HG02571 (cell line): ENCODE results near the gene CCDC187.

Experiments
- ATAC-seq: cut with Tn5 transposase; IDR thresholded peaks from one replicate; pipeline ENCODE4 v1.9.1; 2021; ENCODE audit warnings: mild to moderate bottlenecking, moderate library complexity; ENCODE audit not compliant: unreplicated experiment

CCDC187 gene

GRCh38 chr9:136211441-136212344 lies 92.2 kb downstream of the CCDC187 start:
- ATAC-seq = no peak

DNA sequence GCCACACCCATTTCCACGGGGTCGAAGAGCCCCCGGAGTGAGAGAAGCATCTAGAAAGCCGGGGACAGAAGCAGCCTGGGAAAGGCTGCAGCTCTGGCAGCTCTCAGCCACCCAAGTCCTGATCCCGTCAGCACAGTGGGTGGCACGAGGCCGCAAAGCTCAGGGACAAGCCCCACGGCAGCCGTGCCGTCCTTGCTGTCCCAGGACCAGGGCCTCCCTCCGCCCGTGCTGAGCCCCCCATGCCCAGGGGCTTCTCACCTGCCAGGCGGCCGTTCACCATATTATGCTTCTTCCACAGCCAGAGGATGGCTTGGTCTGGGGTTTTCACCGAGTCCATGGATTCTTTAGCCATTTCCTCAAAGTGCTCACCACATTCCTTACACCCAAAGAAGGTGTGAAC lies 92.9 kb downstream of the CCDC187 start:
- no peak for ATAC-seq

DNA sequence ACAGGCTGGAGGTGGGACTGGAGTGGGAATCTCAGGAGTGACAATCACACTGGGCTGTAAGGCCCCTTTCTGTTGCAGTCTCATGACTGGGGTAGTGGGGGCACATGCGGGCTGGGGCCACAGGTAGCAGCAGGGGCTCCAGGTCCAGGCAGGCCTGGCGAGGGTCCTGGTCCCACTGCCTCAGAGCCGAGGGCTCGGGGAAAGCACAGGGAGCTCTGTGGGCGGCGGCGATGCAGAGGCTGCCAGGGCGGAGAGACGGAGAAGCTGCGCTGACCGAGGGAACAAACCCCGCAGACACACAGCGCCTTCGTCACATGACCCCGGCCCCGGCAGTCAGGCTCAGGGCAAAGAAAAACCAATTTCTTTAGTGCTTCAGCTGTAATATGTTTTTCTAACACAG lies 93.6 kb downstream of the CCDC187 start:
- no peak for ATAC-seq

- ATAC-seq = no peak
These were observed 94.1 kb downstream of the CCDC187 start for GRCh38 chr9:136209786-136210185.

DNA sequence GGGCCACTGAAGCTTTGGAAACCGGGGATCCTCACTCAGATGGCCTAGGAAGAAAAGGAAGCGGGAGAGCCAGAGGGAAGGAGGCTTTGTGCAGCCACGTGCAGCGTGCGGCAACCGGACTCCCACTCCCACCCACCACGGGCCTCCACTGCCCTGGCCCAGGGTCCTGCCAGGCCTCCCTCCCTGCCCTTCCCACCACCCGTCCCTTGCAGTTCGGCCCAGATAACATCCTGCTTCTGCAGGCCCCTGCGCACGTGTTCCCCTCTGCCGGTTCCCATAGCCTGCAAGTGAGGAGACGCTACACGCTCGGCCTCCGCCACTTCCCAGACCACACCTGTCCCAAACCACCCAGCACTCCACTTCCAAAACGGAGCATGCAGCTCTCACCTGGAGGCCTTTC lies 94.7 kb downstream of the CCDC187 start:
- ATAC-seq = no peak

- no peak for ATAC-seq
These were observed 95.2 kb downstream of the CCDC187 start for GRCh38 chr9:136208675-136209074.

DNA sequence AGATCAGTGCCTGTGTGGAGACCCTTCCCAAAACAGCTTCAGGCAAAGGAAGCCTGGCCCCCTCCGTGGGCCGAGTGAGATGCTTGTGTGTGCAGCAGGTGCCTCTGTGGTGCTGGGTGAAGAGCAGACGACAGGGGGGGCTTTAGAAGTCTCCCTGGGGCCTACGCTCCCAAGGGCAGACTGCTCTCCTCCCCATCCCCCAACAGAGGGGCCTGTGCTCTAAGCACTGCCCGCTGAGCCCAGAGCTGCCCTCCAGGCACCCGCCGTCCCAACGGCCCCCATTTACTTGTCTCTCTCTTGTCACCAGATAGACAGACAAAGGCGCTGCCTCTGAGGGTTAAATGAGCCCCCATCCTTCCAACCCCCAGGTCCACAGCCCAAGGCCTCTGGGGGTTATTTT lies 96.3 kb downstream of the CCDC187 start:
- ATAC-seq = no peak

DNA sequence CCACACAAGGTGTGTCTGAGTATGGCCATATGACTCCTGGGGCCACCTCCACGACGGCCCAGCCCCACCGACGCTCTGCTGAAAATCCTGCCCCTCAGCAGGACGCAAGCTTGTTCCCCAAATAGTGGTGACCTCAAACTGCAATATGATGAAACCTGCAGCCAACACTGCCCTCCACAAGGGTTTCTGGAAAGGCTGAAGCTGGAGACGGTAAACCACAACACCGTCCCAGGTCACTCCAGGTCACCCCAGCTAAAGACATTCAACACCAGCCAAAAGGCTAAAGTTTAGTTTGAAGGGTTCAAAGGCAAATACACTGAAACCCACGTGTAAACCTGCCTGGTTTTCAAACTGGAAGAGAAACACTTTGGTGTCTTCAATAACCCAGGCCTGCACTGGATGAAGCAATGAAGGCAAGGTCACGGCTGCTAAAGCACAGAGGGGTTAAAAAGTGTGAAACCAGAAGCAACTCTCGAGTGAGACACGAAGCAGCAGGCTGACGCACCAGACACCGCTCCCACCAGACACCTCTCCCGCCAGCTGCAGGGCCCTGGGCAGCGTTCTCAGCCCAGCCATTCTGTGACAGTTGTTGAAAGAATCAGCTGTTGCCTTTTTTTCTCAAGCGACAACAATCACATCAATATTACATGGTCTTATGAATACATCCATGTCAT lies 97.2 kb downstream of the CCDC187 start:
- ATAC-seq = no peak

DNA sequence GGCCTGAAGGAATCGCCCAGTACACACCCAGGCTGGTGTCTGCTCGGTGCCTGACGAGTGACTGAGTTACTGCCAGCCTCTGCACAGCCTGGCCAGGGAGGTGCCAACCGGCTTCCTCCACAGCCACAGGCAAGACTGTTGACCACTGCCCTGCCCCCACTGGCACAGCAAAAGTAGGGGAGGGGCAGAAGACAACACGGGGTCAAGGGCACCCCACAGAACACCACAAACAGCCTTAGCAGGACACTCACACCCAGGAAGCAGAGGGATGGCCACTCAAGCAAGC lies 98.2 kb downstream of the CCDC187 start:
- no peak for ATAC-seq

GRCh38 chr9:136204838-136205706 lies 98.8 kb downstream of the CCDC187 start, which contains the start of gene LHX3:
LHX3 (minus strand) TSS chr9:136205128; CDS start chr9:136205012, 116 bp downstream.
- ATAC-seq = no peak

GRCh38 chr9:136204145-136204805 lies 99.6 kb downstream of the CCDC187 start:
- ATAC-seq = no peak

- ATAC-seq = no peak
These were observed 100.3 kb downstream of the CCDC187 start for GRCh38 chr9:136203408-136204144.

- no peak for ATAC-seq
These were observed 101.2 kb downstream of the CCDC187 start for GRCh38 chr9:136202454-136203407.

GRCh38 chr9:136201609-136202453 lies 102.1 kb downstream of the CCDC187 start:
- no peak for ATAC-seq

GRCh38 chr9:136201174-136201573 lies 102.7 kb downstream of the CCDC187 start:
- ATAC-seq = no peak

GRCh38 chr9:136200424-136200823 lies 103.5 kb downstream of the CCDC187 start:
- no peak for ATAC-seq
